Karpas-422 (cell line): ENCODE data around the gene BRINP3. TPM values are rescaled to one million over a fixed set of nuclear protein-coding genes. Genes with fewer than 3 reads are reported as not detected.
"Not testable (repeated sequence)": the region's sequence is repeated elsewhere in the genome, so short reads cannot be mapped to it uniquely, and the experiment has no call there.

Experiments
- DNase-seq: peaks from one replicate; pipeline ENCODE4 v3.0.0-alpha.2; 2015
- H2AFZ ChIP-seq: fragments of 200-600 bp; sonication (generic); 2 replicates; pipeline ENCODE4 v1.6.1; 2014; ENCODE audit warnings: antibody characterized with exemption, low read length, mixed read lengths
- H3K27ac ChIP-seq: fragments of 200-600 bp; sonication (generic); 2 replicates; pipeline ENCODE4 v1.5.1; 2014; ENCODE audit warnings: mild to moderate bottlenecking, low read length, moderate library complexity
- H3K27me3 ChIP-seq: fragments of 200-600 bp; sonication (generic); 2 replicates; pipeline ENCODE4 v1.6.1; 2014; ENCODE audit warnings: low read length, mixed read lengths
- H3K36me3 ChIP-seq: fragments of 200-600 bp; sonication (generic); 2 replicates; pipeline ENCODE4 v1.6.1; 2014; ENCODE audit warnings: low read length, mixed read lengths; ENCODE audit not compliant: insufficient read depth
- H3K4me1 ChIP-seq: fragments of 200-600 bp; sonication (generic); 2 replicates; pipeline ENCODE4 v1.6.1; 2014; ENCODE audit warnings: mild to moderate bottlenecking, low read length, mixed read lengths
- H3K4me2 ChIP-seq: fragments of 200-600 bp; sonication (generic); 2 replicates; pipeline ENCODE4 v1.6.1; 2014; ENCODE audit warnings: low read length, low read depth, mild to moderate bottlenecking; ENCODE audit not compliant: poor library complexity, severe bottlenecking
- H3K4me3 ChIP-seq: fragments of 200-600 bp; sonication (generic); 2 replicates; pipeline ENCODE4 v1.5.1; 2014; ENCODE audit warnings: mild to moderate bottlenecking, antibody characterized with exemption, low read length, mixed read lengths
- H3K79me2 ChIP-seq: fragments of 200-600 bp; sonication (generic); 2 replicates; pipeline ENCODE4 v1.6.1; 2014; ENCODE audit warnings: mild to moderate bottlenecking, low read length, mixed read lengths
- H3K9ac ChIP-seq: fragments of 200-600 bp; sonication (generic); 2 replicates; pipeline ENCODE4 v1.6.0; 2014; ENCODE audit warnings: low read length
- H3K9me2 ChIP-seq: fragments of 200-600 bp; sonication (generic), shearing (Covaris generic); replicated peaks from 2 replicates; pipeline ENCODE4 v1.6.0; 2014; ENCODE audit warnings: mild to moderate bottlenecking, low read length, moderate library complexity; ENCODE audit not compliant: insufficient read depth
- H3K9me3 ChIP-seq: fragments of 300-700, 200-600 bp; sonication (generic); 2 replicates; pipeline ENCODE4 v1.6.1; 2014; ENCODE audit warnings: low read length, mixed read lengths
- H4K20me1 ChIP-seq: fragments of 200-600 bp; sonication (generic); 2 replicates; pipeline ENCODE4 v1.6.1; 2014; ENCODE audit warnings: mild to moderate bottlenecking, antibody characterized with exemption, low read length, low read depth; ENCODE audit not compliant: insufficient read depth
- total RNA-seq: library from RNA; depleted of rRNA; stranded (reverse); fragments of >200 nt; shearing (Covaris generic); gene quantifications from 2 replicates; pipeline ENCODE4 v1.2.3, GENCODE V29; 2014; ENCODE audit warnings: low replicate concordance; rRNA removed

The BRINP3 gene
- not detected in 2 replicates for total RNA-seq

DNA sequence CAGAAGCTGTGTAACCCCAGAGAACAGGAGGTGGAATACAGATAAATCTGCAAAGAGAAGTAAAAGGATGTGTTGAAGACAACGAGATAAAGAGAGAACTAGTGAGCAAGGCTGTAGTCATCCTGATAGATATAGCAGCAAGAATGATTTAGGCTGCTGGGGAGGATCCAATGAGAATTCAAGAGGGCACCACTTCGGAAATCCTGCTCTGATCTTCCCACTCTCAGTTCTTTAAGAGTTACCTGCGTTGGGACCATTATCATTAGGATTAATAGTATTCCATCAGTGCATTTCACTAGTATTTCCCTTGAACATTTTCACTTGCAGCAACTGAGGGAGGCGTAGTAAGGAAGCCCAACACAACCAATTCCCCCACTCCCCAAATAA, at the start of gene BRINP3:
BRINP3 (minus strand) TSS at position 103 of the 387 bp plus-strand sequence.
- Histone ChIP-seq H3K4me2 (no peak within 1 kb of the TSS), H3K79me2 (no peaks in the 10 kb centered on the region), H3K27me3 (no peaks in the 10 kb centered on the region), H4K20me1 (no peaks in the 10 kb centered on the region), H2AFZ (no peak within 1 kb of the TSS), H3K4me3 (no peak within 1 kb of the TSS), H3K27ac (no peak within 1 kb of the TSS), H3K9me3 (peaks cover 16% of the 10 kb centered on the region; the same call in 1 of the 2 replicates), H3K4me1 (no peaks in the 10 kb centered on the region), H3K36me3 (no peaks in the 10 kb centered on the region), H3K9me2 (no peaks in the 10 kb centered on the region), H3K9ac (no peak within 1 kb of the TSS)
- DNase-seq: no peak

DNA sequence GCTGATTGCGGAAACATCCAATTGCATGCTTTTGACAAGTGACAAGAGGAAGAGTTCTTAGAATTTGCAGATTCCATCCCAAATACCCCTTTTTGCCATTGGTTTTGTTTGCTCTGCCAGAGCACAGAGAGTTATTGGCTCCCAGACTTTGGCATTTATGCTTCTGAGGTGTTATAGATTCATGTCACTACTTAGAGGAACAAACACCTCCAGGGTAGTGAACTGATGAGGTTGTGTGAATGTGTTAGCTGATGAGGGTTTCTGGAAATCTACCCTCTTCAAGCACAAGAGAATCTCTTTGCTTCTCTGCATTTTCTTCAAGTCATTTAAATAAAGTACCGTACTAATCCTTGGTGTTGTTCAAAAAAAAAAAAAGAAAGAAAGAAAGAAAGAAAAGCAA, 33.9 kb upstream of the BRINP3 start:
- no peaks in the 10 kb centered on the region for H3K9me2 ChIP-seq
- no peaks in the 10 kb centered on the region for H3K36me3 ChIP-seq

DNA sequence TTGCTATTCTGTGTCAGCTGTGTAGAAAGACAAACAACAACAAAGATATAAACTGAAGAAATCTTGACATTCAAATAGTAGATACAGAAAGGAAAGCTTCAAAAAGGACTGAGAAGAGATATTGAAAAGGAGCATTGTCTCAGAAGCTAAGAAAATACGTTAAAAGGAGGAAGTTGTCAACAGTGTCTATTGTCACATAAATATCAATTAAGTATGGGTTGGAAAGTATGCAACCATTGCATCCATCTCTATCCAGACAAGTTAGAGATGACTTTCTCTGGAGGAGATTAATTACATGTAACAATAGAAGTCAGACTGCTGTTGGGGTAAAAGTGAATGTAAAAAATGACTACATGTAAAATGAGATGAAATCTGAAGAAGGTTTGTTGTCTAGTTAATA, 29.7 kb upstream of the BRINP3 start:
- H2AFZ ChIP-seq: no peak overlapping the region
- H3K4me3 ChIP-seq: no peak overlapping the region
- no peak overlapping the region for H3K9ac ChIP-seq
- no peaks in the 10 kb centered on the region for H3K4me1 ChIP-seq
- H4K20me1 ChIP-seq: no peaks in the 10 kb centered on the region
- H3K9me3 ChIP-seq: peaks cover 19% of the 10 kb centered on the region
- no peaks in the 10 kb centered on the region for H3K27me3 ChIP-seq
- no peaks in the 10 kb centered on the region for H3K36me3 ChIP-seq
- H3K9me2 ChIP-seq: no peaks in the 10 kb centered on the region
- DNase-seq: no peak
- H3K4me2 ChIP-seq: no peak overlapping the region
- H3K79me2 ChIP-seq: no peaks in the 10 kb centered on the region
- no peak overlapping the region for H3K27ac ChIP-seq

More for the DNA sequence above, 33.9 kb upstream of the BRINP3 start:
- no peaks in the 10 kb centered on the region for H4K20me1 ChIP-seq
- no peak for DNase-seq
- no peaks in the 10 kb centered on the region for H3K79me2 ChIP-seq
- H3K27ac ChIP-seq: no peak overlapping the region
- no peaks in the 10 kb centered on the region for H3K4me1 ChIP-seq
- no peak overlapping the region for H3K4me2 ChIP-seq
- no peak overlapping the region for H3K4me3 ChIP-seq
- no peak overlapping the region for H2AFZ ChIP-seq
- H3K9me3 ChIP-seq: peaks cover 22% of the 10 kb centered on the region
- H3K9ac ChIP-seq: no peak overlapping the region
- no peaks in the 10 kb centered on the region for H3K27me3 ChIP-seq

DNA sequence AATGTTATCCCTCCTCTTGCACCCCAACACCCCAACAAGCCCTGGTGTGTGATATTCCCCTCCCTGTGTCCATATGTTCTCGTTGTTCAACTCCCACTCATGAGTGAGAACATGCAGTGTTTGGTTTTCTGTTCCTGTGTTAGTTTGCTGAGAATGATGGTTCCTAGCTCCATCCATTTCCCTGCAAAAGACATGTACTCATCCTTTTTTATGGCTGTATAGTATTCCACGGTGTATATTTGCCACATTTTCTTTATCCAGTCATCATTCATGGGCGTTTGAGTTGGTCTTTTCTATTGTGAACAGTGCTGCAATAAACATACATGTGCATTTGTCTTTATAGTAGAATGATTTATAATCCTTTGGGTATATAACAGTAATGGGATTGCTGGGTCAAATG, 26.9 kb upstream of the BRINP3 start:
- not testable (repeated sequence) for H3K27ac ChIP-seq, H2AFZ ChIP-seq, H3K4me3 ChIP-seq, H3K79me2 ChIP-seq, H3K4me1 ChIP-seq, DNase-seq, H4K20me1 ChIP-seq, H3K9ac ChIP-seq, H3K4me2 ChIP-seq, H3K36me3 ChIP-seq, H3K27me3 ChIP-seq, H3K9me2 ChIP-seq
- peaks cover 17% of the 10 kb centered on the region; the same call in 1 of the 2 replicates for H3K9me3 ChIP-seq

DNA sequence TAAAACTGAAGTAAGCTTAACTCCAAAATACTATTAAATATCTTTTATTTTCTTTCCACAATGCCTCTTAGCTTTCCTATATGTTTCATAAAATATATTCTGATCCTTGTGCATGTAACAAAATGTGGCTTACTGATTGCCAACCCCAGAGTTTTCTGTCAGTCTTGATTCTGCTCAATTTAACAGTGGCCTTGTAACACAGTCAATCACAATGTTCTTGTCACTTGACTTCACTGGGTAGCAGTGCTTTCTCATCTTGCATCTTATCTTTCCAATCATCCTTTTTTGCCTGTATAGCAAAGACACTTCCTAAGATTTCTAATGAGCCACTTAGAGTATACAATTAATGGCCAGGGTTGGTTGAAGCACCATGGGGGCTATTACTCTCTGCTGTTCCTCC, 19.9 kb upstream of the BRINP3 start:
- no peak overlapping the region for H3K4me2 ChIP-seq
- H3K4me1 ChIP-seq: no peaks in the 10 kb centered on the region
- H2AFZ ChIP-seq: no peak overlapping the region
- H3K79me2 ChIP-seq: no peaks in the 10 kb centered on the region
- no peak overlapping the region for H3K4me3 ChIP-seq
- H3K9ac ChIP-seq: no peak overlapping the region
- no peaks in the 10 kb centered on the region for H3K36me3 ChIP-seq
- H3K9me3 ChIP-seq: peaks cover 33% of the 10 kb centered on the region
- no peaks in the 10 kb centered on the region for H3K9me2 ChIP-seq
- H3K27ac ChIP-seq: no peak overlapping the region
- no peaks in the 10 kb centered on the region for H4K20me1 ChIP-seq
- no peak for DNase-seq
- no peaks in the 10 kb centered on the region for H3K27me3 ChIP-seq

GRCh38 chr1:190494451-190494850, 16.8 kb upstream of the BRINP3 start:
- Histone ChIP-seq H3K27ac (no peak overlapping the region), H3K9ac (no peak overlapping the region), H3K9me3 (peaks cover 31% of the 10 kb centered on the region), H3K4me1 (no peaks in the 10 kb centered on the region), H4K20me1 (no peaks in the 10 kb centered on the region), H3K27me3 (no peaks in the 10 kb centered on the region), H3K79me2 (no peaks in the 10 kb centered on the region), H3K36me3 (no peaks in the 10 kb centered on the region), H3K4me2 (no peak overlapping the region), H3K4me3 (no peak overlapping the region), H3K9me2 (no peaks in the 10 kb centered on the region), H2AFZ (no peak overlapping the region)
- DNase-seq: no peak

DNA sequence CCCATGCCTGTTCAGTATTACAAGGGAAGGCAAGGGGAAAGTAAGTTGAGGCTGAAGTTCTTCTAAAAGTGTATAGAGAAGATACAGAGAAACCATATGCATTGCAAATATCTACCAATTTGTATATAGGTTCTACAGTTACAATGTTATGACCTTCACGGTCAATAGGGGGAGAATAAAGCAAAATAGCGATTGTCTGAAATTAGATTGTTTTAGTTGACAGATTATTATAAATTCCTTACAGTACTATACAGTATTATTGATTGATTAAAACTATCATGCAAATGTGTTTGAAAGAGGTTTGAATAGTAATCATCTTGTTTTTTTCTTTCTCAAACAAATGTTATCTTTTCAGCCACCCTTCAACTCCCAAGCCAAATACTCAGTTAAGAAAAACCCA, 13.7 kb upstream of the BRINP3 start:
- Histone ChIP-seq H3K36me3 (no peaks in the 10 kb centered on the region), H3K9ac (no peak overlapping the region), H4K20me1 (no peaks in the 10 kb centered on the region), H3K9me3 (peaks cover 19% of the 10 kb centered on the region), H3K4me3 (no peak overlapping the region), H3K9me2 (no peaks in the 10 kb centered on the region), H2AFZ (no peak overlapping the region), H3K4me2 (no peak overlapping the region), H3K27ac (no peak overlapping the region), H3K79me2 (no peaks in the 10 kb centered on the region), H3K4me1 (no peaks in the 10 kb centered on the region), H3K27me3 (no peaks in the 10 kb centered on the region)
- DNase-seq: no peak

DNA sequence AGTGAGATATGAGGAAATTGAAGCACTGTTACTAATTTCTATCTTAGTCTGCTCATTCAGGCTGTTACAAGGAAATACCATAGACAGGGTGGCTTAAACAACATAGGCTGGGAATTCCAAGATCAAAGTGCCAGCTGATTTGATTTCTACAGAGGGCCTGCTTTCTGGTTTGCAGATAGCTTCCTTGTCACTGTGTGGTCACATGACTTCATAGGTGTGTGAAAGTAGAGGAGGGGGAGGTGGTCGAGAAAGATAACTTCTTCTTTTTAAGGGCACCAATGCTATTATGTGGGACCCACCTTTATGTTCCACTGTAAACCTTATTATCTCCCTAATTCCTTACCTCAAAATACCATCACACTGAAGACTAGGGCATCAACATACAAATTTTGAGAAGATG, 6.4 kb upstream of the BRINP3 start:
- no peaks in the 10 kb centered on the region for H3K27me3 ChIP-seq
- DNase-seq: no peak
- H3K9ac ChIP-seq: no peak overlapping the region
- no peak overlapping the region for H2AFZ ChIP-seq
- H4K20me1 ChIP-seq: no peaks in the 10 kb centered on the region
- H3K4me1 ChIP-seq: no peaks in the 10 kb centered on the region
- no peaks in the 10 kb centered on the region for H3K36me3 ChIP-seq
- no peak overlapping the region for H3K27ac ChIP-seq
- peaks cover 25% of the 10 kb centered on the region for H3K9me3 ChIP-seq
- H3K4me2 ChIP-seq: no peak overlapping the region
- no peak overlapping the region for H3K4me3 ChIP-seq
- no peaks in the 10 kb centered on the region for H3K9me2 ChIP-seq
- no peaks in the 10 kb centered on the region for H3K79me2 ChIP-seq

DNA sequence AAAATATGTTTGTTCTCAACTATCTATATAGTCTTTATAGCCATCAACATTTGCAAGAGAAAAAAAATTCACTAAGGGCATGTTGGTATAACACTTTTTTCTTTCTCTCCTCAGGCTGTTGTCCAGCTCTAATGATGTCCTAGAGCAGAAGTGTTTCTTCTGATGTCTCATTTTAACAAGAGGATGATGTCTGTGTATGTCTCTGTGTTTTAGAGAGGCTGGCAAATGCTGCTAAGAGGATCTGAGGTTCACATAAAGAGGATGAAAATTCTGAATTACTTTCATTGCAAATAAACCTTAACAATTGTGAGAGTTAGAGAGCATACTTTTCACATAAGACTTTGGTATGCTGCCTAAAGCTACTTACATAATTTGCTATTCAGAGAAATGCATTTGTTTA, 2.6 kb upstream of the BRINP3 start:
- Histone ChIP-seq H2AFZ (no peak overlapping the region), H3K4me3 (no peak overlapping the region), H3K9me2 (no peaks in the 10 kb centered on the region), H3K4me1 (no peaks in the 10 kb centered on the region), H3K4me2 (no peak overlapping the region), H4K20me1 (no peaks in the 10 kb centered on the region), H3K79me2 (no peaks in the 10 kb centered on the region), H3K27ac (no peak overlapping the region), H3K27me3 (no peaks in the 10 kb centered on the region), H3K36me3 (no peaks in the 10 kb centered on the region), H3K9ac (no peak overlapping the region), H3K9me3 (peaks cover 19% of the 10 kb centered on the region; the same call in 1 of the 2 replicates)
- no peak for DNase-seq
